HG03378 (cell line): ENCODE data around the gene PFN3.
"Not testable (repeated sequence)": the region's sequence is repeated elsewhere in the genome, so short reads cannot be mapped to it uniquely, and the experiment has no call there.

Experiments
- ATAC-seq: cut with Tn5 transposase; IDR thresholded peaks from one replicate; pipeline ENCODE4 v1.9.1; 2021; ENCODE audit warnings: mild to moderate bottlenecking, moderate library complexity; ENCODE audit not compliant: unreplicated experiment

Gene PFN3

DNA sequence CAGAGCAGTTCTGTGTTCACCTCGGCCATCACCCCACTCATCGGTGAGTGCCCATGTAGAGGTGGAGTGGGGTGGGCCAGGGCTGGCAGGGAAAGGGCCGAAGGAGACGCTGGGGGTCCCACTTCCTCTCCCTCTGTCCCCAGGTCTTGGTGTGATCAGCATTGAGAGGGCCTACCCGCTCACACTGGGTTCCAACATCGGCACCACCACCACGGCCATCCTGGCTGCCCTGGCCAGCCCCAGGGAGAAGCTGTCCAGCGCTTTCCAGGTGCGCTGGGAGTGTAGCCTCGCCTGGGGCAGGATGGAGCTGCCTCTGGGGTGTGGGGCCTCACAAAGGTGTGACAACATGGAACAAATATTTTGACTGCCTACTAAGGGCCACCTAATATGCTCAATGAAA is 3.7 kb downstream of the PFN3 start:
- no peak for ATAC-seq

DNA sequence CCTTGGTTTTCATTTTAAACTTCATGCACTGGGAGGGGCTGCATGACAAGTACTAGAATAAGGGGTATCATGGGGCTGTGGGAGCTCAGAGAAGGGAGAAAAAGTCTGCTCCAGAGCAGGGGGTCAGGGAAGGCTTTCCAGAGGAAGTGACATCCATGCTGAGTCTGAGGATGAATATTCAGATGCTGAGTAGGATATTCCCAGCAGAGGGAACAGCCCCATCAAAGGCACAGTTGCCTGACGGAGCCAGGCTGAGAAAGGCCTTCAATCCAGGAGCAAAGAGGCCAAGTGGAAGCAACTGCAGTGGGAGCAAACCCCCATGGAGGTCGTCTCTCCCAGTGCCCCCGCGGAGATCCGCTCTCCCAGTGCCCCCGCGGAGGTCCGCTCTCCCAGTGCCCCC is 4.4 kb downstream of the PFN3 start:
- ATAC-seq = no peak

DNA sequence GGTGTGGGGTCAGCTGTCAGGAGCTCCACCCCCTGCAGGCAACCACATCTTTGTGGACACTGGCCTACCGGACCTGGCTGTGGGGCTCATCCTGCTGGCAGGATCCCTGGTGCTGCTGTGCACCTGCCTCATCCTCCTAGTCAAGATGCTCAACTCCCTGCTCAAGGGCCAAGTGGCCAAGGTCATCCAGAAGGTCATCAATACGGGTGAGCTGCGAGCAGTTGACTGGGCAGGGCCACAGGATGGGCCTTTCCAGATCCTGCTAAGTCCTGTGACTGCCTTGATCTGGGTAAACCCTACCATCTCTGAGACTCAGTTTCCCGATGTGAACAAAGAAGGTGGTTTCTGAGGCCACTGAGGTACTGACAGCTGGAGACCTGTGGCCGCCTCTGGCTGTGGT is 6.5 kb downstream of the PFN3 start:
- no peak for ATAC-seq

DNA sequence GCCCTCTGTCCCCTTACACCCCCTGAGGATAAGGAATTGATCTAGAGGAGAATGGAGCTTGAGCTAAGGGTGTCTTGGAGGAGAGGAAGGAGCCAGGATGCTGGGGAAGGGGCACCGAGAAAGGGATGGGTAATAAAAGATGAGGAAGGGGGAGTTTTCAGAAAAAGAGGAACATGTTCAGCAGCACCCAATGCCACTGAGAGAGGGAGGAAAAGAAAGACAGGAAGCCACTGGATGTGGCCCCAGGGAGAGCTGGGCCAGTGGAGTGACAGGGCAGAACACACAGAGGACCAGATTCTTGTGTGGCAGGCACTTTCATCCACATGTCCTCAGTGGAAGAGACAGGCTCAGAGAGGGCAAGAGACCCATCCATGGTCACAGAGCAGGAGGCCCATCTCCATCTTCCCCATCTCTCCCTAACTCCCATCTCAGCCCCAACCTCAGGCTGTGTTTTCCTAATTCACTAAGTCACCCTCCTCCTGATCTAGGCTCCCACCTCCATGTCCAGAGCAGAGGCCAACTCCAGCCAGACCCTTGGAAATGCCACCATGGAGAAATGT is 7.2 kb downstream of the PFN3 start:
- no peak for ATAC-seq

DNA sequence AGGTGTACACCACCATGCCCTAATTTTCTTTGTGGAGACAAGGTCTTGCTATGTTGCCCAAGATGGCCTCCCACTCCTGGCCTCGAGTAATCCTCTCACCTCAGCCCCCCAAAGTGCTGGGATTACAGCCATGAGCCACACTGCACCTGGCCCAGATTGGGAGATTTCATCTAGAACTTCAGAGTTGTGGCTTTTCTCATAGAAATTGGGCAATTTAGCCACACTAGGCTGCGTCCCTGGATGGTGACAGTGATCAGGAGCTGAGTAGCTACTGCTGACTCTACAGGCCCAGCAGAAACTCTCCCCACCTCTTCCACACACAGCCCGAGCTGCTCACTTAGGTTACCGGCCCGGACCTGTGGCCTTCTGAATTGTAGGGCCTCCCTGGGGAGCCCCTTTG is 7.7 kb downstream of the PFN3 start:
- no peak for ATAC-seq

DNA sequence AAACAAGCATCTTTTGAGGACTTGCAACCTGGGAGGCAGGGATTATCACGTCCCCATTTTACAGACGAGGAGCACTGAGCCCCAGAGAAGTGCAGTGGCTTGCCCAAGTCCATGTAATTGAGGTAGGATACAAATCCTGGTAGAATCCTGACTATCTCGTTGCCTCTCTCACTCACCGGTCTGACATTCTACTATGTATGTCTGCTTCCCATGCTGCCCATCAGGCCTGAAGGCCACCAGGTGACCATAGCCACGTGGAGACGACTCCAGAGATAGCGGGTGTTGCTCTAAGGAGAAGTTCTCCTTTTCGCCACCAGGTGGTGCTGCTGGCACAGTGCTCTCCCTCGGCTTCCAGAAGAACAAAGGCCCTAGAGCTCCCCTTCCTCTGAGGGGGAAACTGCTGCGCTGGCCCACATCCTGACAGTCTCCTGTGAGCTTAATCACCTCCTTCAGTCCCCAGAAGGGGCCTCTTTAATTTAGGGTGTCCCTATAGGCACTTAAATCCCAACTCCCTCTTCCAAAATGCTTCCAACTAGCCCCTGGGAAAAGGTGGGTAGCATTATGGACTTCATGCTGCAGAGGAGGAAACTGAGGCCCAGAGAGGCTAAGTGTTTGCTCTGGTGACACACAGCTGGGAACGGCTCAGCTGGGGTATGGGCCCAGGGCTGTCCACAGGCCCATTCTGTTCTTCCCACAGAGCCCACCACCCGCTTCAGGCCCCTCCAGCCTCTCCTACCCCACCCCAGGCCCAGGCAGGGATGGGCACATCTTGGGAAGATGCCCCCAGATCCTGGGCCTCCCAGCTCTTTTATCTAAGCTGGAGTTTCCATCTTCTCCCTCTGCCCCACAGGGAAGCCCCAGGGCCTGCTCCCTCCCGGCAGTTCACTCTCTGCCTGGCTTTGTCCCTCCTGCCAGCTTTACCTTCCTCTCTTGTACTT is 9.8 kb downstream of the PFN3 start:
- no peak for ATAC-seq

DNA sequence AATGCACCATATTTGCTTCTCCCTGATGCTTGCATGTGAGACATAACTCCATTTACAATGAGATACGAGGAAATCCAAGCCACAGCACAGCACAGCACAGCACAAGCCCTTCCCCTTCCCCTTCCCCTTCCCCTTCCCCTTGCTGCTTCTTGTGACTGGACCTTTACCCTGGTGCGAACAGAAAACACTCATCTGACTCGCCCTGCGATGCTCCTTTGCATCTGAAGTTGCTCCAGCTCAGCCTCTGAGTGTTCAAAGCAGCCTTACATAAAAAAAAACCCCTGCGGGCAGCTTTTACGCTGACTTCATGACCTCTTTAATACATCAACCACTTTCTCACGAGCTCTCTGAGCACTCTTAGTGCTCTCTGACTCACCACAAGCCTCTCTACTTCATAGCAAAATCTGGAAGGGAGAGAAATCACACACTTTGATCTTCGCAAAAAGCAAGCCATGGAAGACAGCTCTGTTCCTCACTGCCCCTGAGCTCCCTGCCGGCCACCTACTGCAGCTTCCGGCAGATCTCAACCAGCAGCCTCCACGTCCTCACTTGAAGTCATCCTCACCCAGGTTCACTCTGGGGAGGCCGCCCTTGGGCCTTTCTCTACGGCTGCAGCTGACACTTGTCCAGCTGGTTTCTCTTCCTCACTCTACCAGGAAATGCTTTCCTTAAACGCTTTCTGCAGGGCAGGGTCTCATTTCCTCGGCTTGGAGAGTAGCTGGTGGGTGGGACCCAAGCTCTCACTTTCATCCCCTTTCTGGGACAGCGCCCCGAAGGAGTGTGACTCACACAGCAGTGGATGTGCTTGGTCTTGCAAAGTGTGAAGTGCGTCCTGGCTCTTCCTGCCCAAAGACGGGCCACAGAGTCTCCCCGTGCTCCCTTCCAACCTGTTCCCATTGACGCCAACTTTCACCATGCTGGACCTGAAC is 11.0 kb downstream of the PFN3 start:
- no peak for ATAC-seq

DNA sequence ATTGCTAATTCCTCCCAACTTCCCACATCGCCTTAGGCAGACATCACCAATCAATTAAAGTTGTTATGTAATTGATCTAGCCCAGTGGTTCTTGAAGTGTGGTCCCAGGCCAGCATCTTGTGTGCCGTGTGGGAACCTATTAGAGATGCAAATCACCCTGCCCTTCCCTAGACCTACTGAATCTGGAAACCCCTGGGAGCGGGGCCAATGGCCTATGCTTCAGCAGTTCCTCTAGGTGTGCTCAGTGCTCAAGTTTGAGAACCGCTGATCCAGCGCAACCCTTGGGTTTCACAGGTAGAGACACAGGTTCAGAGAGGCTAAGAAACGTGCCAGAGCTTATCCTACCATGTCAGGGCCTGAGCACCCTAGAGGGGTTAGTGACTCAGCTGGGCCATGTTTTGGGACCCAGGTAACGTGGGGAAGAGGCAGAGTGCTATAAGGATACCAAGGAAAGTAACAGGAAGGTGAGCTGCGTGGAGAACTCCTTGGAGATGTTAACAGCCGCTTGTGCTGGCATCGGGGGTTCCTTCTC is 11.9 kb downstream of the PFN3 start:
- no peak for ATAC-seq

DNA sequence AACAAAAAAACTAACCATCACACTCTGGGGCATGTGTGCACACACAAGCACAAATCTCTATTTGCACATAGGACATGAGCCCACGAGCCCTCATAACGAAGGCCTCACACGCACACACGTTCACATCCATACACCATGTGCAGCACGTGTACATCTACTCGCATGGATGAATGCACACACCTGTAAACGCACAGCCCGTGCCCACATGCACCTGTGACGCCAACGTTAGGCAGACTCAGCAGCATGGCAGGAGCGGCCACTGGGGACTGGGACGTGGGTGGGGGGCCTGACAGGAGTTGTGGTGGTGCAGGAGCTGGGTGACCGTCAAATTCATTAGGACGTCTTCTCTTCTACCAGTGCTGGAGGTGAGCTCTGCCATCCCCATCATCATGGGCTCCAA is 13.1 kb downstream of the PFN3 start:
- no peak for ATAC-seq

DNA sequence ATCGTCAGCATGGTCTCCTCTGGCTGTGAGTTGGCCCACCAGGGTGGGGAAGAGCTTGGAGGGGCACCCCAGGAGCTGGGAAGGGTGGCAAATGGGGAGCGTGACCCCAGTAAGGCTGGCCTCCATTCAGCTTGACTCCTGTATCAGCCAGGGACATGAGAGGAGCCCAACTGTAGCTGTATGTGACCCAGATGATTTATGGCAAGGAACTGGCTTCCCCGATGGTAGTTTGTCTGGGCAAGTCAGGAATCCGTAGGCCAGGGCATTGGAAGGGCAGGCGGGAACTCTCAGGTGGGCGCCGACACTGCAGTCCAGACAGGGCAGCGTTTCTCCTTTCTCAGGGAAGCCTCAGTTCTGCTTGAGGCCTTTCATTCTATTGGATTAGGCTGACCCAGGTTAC is 13.9 kb downstream of the PFN3 start:
- no peak for ATAC-seq

DNA sequence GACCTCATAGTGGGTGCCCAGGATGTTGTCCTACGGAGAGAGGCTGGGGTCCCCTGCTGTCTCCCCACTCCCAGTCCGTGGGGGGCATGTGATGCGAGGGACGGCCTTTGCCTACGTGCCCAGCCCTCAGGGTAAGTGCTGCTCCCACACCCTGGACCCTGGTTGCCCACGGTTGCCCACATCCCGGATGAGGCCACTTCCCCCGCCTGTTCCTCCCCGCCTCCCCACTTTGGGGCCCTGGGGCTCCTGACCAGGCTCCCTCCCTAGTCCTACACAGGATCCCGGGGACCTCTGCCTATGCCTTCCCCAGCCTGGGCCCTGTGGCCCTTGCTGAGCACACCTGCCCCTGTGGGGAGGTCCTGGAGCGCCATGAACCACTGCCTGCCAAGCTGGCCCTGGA is 14.7 kb downstream of the PFN3 start:
- no peak for ATAC-seq

DNA sequence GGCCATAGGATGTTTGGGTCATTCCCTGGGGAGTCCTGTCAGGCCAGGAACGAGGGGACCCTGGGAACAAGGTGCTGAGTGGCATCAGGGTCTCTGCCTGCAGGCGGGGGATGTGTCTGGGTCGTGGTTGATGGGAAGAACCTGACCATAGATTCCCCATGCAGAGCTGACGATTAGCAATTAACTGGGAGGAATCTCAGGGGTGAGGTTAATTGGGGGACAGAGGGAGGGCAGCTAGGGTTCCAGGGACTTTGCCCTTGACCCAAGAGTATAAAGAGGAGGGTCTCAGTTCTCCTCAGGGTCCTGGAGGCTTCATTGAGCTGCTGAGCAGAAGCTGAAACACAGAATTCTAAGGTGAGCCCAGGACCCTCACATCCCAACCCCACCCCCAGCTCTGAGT is 16.3 kb downstream of the PFN3 start, which contains the start of gene SLC34A1:
Gene SLC34A1 (plus strand): TSS at position 301 of the 400 bp plus-strand sequence. CDS start 1,308 bp downstream, outside the sequence.
- no peak for ATAC-seq

DNA sequence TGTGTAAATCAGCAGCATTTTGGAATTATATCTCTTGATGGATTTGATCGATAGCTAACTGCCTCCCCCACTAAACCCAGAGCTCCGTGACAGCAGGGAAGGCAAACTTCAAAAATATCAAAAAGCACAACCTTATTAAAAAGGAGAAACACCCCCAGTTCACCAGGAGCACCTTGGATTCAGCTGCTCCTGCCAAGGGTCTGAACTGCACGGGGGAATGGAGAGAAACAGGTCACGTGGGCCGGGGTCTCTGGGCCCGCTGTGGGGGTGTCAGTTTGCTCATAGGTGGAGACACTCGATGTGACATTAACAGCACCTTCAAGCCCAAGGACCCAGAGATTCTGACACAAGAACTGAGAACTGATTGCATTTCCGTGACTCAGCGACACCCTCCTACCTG is 17.3 kb downstream of the PFN3 start:
- ATAC-seq = no peak

DNA sequence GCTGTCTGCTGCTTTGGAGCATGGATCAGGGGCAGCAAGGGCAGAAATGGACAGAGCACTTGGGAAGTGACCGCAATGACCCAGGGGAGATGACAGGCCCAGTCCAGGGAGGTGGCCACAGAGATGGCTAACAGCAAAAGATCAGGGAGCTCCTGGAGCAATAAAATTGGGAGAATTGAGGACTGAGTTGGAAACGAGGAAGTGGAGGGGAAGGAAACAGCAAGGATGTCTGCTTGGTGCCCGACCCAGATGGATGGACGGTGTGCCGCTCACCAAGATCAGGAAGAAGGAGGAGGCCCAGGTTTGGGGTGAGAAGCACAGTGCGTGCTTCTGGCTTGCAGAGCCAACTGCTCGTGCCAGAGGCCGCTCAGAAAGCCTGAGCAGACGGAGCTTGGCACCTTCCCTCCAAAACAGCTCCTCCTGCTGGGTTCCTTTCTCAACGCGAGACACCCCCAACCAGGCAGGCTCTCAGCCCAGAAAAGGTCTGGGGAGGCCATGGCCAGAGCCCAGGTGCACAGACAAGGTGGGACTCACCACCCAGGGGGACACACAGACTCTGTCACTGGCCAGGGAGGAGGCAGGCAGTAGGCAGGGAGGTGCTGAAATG is 17.9 kb downstream of the PFN3 start:
- ATAC-seq = no peak

DNA sequence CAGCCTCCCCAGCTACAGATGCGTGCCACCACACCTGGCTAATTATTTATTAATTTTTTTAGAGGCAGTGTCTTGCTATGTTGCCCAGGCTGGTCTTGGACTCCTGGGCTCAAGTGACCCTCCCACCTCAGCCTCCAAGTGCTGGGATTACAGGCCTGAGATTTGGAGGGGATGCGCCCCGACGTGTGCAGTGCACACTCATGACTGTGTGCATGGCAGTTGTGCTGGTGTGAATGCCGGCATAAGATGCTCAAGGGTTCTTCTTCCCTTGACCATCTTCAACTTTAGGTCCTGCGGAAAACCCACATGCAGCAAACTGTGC is 19.7 kb downstream of the PFN3 start:
- no peak for ATAC-seq

DNA sequence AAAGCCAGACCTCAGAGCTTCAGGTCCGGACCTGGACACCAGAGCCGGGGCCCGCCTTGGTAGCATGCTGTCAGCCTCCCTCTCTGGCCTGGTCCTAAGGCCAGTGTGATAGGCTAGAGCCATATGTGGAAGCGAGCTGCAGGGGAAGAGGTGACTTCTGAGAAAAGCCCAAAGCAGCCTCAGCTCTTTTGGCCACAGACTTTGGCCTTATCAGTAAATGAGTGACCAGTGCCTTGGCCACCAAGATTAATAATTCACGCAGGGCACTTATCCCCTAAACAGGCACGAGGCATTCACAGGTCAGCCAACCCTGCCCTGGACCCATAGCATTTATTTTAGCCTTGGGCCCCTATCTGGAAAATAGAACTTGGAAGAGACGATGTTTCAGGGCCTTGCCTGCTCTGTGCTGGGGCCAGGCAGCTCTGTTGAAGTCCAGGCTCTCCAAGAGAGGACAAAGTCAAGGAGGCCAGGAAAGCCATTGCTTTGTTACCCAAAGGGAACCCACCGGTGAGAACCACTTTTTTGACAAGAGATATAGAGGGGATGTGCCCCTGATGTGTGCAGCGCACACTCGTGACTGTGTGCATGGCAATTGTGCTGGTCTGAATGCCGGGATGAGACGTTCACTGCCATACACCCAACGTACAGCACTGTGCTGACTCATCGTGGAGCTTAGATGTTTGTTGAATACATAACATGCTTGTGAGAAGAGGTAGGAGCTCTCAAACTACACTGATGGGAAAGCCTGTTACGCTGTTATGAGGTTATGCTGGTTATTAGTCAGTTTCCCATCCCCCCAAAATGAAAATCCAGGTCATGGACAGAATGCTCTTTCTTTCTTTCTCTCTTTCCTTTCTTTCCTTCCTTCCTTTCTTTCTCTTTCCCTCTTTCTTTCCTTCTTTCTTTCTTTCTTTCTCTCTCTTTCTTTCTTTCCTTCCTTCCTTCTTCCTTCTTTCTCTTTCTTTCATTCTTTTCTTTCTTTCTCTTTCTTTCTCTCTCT is 21.3 kb downstream of the PFN3 start:
- peak; percentile 65 for ATAC-seq

DNA sequence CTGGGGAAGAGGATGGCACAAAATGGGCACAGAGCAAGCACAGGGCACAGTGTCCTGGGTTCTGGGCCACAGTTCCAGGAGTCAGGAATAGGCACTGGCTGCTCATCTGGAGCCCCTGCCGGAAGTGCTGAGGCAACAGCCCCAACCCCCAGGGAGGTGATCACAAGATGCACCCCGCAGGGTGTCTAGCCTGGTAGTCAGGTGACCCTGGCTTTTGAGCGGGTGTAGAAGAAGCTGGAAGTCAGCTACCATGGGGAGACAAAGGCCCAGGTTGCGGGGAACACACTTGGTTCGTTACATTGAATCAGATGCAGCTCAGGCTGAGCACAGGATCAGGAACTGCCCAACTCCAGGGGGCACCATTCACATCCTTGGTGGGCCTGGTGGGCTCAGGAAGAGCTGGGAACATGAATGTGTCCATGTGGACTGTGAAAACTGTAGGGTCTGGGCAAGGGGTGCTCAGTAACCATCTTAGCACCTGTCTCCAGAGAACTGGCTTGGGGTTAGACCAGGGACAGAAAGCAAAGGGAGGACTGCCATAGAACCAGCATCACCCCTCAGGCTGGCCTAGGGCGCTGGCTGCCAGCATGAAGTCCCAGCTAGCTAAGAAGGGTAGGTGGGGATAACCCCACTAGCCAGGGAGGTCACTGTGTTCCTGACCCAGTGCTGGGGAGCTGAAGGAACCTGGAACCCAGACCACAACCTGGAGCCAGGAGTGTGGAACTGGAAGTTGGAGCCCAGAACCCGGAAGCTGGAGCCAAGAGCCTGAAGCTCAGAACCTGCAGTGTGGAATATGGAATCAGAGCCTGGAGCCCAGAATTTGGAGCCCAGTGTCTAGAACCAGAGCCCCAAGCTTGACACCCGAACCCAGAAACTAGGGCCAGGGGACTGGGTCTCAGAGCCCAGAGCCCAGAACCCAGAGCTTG is 22.3 kb downstream of the PFN3 start:
- ATAC-seq = no peak

DNA sequence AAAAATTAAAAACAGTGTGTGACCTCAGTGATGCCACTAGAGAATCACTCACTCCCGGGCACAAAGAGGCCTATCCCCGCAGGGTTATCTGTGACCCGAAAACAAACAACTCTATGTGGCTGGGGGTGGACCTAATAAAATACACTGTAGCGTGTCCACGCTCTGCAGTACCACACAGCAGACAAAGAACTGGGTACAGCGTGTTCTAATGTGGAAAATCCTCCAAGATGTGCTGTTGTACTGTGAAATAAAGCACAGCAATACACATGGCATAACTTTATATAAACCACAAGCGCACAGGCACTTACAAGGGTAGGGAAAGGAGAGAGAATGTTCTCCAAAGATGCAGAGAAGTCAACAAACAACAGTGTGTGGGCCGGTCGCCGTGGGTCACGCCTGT is 24.4 kb downstream of the PFN3 start:
- no peak for ATAC-seq

DNA sequence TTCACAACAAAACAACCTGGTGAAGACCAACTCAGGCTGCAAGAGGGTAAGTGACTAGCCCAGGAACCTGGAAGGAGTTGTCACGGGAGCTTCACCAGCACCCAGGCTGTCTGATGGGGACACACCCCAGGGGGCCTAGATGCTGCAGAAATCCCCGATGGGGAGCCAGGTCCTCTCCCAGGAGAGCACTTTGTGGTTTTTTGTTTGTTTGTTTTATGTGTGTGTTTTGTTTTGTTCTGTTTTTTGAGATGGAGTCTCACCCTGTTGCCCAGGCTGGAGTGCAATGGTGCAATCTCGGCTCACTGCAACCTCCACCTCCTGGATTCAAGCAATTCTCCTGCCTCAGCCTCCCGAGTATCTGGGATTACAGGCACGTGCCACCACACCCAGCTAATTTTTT is 24.9 kb downstream of the PFN3 start:
- ATAC-seq = not testable (repeated sequence)
